Activated CD4-positive, alpha-beta T cell treated with anti-CD3 and anti-CD28 coated beads, Interleukin-2, Interleukin-6, amounts not matched to agents 100 ng/mL and 50 ng/mL, durations not matched to agents 16 hours and 8 hours (primary cell): ENCODE results near the gene CYTH3.
"Not testable (repeated sequence)": the region's sequence is repeated elsewhere in the genome, so short reads cannot be mapped to it uniquely, and the experiment has no call there.

Experiments used
- DNase-seq: peaks from one replicate; pipeline ENCODE4 v3.0.0-alpha.2; 2020

Gene CYTH3

DNA sequence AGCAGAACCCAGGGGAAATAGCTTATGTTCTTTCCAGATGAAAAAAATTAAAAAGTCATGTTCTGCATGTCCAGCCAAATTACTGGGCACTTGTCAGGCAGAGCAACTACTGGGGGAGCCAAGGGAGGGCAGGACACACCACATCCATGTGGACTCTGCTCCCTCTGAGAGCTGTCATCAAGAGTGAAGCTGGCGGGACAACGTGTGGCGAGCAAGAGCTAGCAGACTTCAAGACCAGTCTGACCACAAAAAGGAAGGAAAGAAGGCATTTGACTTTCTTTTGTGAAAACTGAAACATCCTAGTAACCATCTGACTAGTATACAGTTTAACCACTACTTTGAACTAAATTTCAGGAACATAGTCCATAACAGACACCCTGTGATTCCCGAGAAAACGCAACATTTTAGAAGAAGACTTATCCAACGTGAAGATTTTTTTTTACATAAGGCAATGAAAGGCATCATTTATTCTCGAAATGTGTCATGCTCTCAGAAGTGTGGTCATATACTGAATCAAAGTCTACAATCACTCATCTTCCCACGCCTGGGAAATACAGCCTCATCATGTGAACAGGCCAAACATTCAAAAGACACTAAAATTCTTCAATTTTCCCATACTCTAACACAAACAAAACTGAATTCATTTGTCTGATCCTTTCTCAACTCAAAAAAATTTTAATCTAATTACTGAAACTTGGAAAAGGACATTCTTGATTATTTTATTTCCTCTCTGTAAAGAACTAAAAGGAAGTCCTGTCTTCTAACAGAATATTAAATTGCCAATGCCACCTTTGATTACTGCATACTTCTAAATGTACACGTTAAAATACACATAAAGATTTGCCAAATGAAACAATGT, 15.5 kb downstream of the CYTH3 start:
- DNase-seq: peak; percentile 64

GRCh38 chr7:6256109-6256483, 16.3 kb downstream of the CYTH3 start:
- no peak for DNase-seq

- no peak for DNase-seq
These were observed 17.6 kb downstream of the CYTH3 start for GRCh38 chr7:6254866-6255265.

- DNase-seq: no peak
These were observed 19.7 kb downstream of the CYTH3 start for GRCh38 chr7:6252748-6253147.

DNA sequence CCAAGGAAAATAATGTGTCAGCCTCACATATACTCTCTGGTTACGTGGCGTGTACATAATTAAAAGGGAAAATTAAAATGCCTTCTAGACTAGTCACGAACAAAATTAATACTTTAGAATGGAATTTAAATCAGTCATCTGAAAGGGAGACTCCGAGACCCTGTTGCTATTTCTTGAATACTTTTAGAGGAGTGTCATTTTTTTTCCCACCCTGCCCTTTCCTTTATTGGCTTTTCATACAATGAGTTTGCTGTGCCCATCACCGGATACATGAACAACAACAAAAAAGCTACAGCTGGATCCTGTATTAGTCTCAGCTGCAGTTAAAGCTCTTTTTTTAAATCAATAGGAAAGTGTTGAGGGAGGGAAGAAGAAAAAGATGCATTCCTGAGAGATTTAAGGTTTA, 20.1 kb downstream of the CYTH3 start:
- no peak for DNase-seq

DNA sequence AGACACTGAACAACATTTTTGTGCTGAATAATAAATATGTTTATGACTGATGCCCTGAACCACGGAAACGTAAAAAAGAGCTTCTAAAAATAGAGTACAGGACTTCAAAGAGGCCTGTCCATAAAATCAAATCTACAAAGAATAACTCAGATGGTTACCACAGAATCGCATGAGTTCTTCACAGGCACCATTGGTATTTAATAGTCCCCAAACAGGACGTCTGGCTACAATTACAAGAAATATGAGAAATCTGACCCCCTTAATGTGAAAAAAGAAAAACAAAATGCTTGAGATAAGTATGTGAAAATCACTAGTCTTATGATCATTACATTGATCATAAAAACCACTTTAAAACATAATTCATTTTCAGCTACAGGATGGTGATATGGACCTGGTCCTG, 20.8 kb downstream of the CYTH3 start:
- no peak for DNase-seq

GRCh38 chr7:6250364-6250833, 22.0 kb downstream of the CYTH3 start:
- peak; percentile 65 for DNase-seq

DNA sequence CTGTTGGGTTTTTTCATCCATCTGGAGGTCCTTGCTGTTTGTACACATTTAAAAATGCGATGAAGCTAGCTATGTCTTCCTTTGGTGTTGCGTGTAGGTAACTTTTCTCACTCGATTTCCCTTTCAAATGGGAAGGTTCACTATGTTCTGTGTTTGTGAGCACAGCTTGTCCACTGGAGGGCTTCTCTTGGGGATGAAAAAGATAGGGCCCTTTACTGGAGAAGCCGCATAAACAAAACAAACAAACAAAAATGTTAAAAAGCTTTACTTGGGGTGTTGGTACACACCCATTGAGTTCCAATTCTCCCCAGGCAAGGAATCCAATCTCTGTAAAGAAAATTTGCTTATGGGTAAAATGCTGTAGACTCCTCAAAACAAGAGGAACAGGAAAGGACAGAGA, 23.4 kb downstream of the CYTH3 start:
- DNase-seq: no peak

DNA sequence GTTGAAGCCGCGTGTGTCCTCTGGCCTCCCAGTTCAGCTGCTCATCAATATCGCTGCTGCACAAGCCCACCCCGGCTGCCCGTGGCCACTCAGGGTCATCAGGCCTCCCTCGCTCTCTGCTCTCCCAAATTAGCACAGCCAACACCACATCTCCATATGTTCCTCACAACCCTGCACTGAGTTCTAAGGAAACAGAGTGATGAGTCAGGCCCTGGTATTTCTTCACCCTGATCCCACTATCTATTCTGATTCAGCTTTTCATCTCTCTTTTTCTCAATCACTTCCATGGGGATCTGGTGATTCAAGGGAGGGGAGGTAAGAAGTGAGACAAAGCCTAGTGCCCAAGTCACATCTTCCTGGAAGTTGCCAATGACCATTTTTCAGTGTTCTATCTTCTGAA, 23.8 kb downstream of the CYTH3 start:
- no peak for DNase-seq

- DNase-seq: no peak
These were observed 26.0 kb downstream of the CYTH3 start for GRCh38 chr7:6246251-6246917.

DNA sequence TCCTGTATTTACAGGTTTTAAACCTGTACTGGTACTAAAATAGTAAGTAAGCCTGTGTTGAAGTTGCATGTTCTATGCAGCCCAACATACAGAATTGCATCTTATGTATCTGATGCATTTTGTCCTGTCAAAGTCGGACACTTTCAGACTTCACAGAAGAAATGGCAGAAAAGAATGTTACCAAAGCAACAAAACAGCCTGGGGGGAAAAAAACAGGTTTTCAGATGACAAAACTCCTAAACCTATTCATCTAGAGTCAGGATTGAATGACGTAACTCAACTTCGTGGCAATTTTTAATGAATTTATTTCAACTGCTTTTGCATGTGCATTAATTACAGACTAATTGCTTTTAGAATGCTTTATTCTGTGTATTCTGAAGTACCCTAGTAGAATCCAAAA, 28.4 kb downstream of the CYTH3 start:
- DNase-seq: no peak

DNA sequence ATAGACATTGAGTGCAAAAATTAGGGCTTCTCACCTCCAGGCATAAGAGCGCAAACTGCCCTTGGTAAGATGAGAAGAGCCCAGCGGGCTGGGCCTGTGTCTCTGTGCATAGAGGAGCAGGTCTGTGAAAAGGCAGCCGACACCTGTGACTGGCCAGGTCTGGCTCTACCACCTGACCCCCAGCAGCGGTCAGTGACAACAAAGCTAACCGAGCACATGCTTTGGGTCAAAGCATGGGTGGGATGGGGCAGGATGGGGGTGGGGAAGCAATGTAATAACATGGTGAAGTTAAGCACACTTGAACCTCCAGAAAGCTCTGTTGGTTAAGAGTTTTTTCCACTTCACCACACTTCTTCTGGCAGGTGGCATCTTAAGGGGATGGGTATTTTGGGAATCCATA, 29.3 kb downstream of the CYTH3 start:
- no peak for DNase-seq

DNA sequence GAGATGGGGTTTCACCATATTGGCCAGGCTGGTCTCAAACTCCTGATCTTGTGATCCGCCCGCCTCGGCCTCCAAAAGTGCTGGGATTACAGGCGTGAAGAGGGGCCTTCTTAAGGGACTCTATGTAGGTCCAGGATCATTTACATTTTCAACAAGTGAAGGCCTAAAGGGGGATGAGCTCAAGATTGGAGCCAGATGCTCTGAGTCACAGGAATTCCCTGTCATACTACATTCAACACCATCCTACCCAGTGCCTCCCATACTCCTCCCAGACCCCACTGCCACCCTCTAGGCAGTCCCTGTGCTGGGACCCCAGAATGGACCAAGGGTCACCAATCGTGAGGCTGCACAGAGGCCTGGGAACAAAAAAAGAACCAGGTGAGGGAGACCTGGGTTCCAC, 29.9 kb downstream of the CYTH3 start:
- no peak for DNase-seq

- DNase-seq: no peak
These were observed 30.8 kb downstream of the CYTH3 start for GRCh38 chr7:6241607-6241973.

DNA sequence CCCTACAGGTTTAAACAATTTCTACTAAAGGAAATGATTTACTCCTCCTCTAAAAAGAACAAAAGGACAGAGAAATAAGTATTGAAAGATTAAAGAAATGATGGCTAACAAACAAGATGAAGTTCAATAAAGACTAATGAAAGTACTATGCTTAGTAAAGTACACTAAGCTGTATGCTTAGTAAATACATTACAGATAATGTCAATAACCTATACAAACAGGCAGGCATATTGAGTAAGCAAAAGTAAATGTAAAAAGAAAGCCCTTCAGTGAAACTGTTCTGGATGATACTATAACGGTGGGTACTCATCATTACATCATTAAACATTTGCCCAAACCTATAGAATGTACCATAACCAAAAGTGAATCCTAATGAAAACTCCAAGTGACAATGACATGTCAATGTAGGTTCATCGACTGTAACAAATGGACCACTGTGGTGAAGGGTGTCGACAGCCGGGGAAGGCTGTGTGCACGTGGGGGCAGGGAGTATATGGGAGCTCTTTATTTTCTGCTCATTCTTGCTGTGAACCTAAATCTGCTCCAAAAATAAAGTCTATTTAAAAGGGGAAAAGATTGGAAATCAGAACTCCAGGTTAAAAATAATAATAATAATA, 34.0 kb downstream of the CYTH3 start:
- DNase-seq: no peak

- no peak for DNase-seq
These were observed 34.7 kb downstream of the CYTH3 start for GRCh38 chr7:6237730-6238129.

- no peak for DNase-seq
These were observed 35.4 kb downstream of the CYTH3 start for GRCh38 chr7:6237011-6237410.

GRCh38 chr7:6235029-6235871, 37.2 kb downstream of the CYTH3 start:
- DNase-seq: no peak

GRCh38 chr7:6234384-6234783, 38.0 kb downstream of the CYTH3 start:
- no peak for DNase-seq

DNA sequence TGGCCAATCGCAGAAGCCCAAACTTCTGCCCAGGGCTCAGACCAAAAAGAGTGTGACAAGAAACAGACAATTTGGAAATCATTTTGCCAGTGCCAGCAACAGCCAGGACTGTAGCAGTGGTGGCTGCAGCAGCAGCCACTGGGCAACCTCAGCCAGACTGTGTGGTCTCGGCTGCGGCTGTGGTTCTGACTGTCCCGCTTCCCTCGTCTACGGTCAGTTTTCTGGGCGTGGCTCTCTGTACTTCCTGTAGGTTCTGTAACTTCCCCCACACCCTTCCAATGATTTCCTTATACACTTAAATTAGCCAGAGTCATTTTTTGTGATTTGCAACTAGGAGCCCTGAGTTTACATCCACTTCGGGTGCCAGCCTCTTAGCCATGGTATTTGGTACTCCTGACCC, 39.9 kb downstream of the CYTH3 start:
- peak; percentile 4 for DNase-seq

DNA sequence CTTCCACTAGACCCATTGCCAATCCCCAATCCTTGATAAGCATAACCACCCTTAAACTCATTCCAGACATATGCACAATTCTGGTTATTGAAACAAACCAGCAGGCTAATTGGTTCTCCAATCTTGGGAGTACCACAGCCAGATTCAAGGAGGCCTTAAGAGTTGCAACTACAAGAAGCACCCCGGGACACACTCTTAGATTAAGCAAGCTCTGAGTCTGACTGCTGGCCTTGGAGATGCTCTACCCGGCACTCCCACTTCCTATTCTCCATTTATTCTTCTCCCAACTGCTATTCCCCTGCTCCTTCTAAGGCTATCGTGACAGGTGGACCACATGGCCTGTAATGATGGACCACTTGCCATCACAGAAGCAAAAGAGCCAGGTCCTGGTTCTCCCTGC, 40.3 kb downstream of the CYTH3 start:
- DNase-seq: no peak

- DNase-seq: no peak
These were observed 41.2 kb downstream of the CYTH3 start for GRCh38 chr7:6231184-6231583.

GRCh38 chr7:6229284-6229683, 43.1 kb downstream of the CYTH3 start:
- not testable (repeated sequence) for DNase-seq
